LoVo (cell line): Measurements from ENCODE around the gene SHISA4.
A peak's percentile ranks its signal among the peaks of the same experiment; 100 is the strongest.
"Not testable (repeated sequence)": the region's sequence is repeated elsewhere in the genome, so short reads cannot be mapped to it uniquely, and the experiment has no call there.

Experiments used
- DNase-seq: peaks from one replicate; pipeline ENCODE4 v3.0.0-alpha.2; 2016; ENCODE audit warnings: low spot score

The SHISA4 gene

DNA sequence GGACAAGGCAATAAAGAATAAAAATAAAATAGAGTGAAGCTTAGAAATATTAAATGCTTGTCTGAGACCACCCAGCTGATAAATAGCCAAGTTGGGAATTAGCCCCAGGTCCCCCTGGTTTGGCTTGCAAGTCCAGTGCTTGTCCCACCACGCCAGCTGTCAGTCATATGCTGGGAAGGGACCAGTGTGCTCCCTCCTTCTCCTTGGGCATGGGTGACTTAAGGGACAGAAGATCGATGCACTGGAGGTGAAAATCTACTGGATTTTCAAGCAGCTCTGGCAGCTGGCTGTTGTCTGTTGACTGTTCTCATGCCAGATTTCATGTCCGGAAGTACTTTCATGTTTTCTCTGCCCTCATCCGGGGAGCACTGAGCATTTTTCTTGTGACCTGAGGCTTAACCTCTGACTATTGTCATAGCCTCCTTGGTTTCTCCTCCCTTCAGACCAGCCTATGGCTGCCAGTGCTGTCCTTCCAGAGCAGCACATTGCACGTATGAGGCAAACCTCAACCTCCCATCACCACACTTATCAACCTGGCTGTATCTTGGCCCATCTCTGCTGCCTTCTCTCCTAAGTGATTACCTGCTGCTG is 45.2 kb downstream of the SHISA4 start:
- DNase-seq, result no peak

GRCh38 chr1:201937624-201938213 is 49.0 kb downstream of the SHISA4 start:
- DNase-seq, result peak; percentile 20

DNA sequence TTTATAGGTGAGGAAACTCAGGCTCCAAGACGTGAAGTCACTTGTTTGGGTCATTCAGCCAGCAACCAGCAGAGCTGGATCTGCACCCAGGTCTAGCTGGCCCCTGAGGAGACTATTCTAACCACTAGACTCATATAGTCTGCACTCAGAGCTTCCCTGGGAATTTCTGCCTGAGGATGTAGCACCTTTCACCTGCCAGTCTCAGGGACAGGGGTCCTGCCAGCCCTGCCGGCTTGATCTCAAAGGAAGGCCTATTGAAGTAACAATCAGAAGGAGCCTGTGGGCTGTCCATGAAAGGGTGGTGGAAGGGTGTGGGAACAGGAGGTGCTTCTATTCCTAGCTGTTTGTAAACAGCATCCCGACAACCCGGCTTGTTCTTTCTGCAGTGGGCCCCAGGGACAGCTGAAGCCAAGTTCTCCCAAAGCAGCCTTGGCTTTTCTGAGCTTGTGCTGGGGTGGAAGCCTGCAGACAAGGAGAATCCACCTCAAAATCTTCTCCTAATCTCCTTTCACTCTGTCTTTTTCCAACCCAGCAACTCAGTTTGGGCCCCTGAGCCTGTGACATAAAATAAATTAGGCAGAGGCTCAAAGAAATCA is 49.8 kb downstream of the SHISA4 start:
- DNase-seq, result no peak

GRCh38 chr1:201939148-201939547 is 50.5 kb downstream of the SHISA4 start:
- no peak for DNase-seq

- no peak for DNase-seq
Observed at GRCh38 chr1:201939574-201939973, 50.9 kb downstream of the SHISA4 start.

- not testable (repeated sequence) for DNase-seq
Observed at GRCh38 chr1:201940316-201940715, 51.6 kb downstream of the SHISA4 start.

- DNase-seq, result no peak
Observed at GRCh38 chr1:201941420-201942128, 52.9 kb downstream of the SHISA4 start.

DNA sequence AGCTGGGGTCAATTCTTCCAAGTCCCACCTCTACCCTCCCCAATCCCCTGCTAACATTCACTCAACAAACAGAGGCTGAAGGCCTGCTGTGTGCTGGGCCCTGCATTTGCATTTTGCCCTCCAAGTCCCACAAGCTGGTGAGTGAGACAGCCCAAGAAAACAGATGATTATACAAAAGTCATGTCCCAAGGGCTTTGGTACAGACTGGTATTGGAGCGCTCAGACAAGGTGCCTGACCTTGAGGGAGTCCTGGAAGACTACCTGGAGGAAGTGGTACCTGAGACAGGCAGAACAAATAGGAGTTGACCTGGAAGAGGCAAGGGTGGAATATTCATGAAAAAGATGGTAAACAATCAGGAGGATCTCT is 53.4 kb downstream of the SHISA4 start:
- no peak for DNase-seq
